GM18951 (cell line): ENCODE measurements around the gene BCL2L2.

Experiments used
- POLR2A ChIP-seq: IDR thresholded peaks from 4 replicates; pipeline ENCODE4 v1.6.1; 2011; ENCODE audit warnings: mild to moderate bottlenecking; ENCODE audit not compliant: insufficient read length, insufficient read depth; ENCODE audit errors: extremely low read depth
- in situ Hi-C: fragments of 300-500 bp; cut with MboI; formaldehyde crosslinking; loops from one replicate; pipeline ENCODE4 v1.12.0; 2022; ENCODE audit warnings: low sequenced_read_pairs, mixed read lengths, inconsistent platforms; ENCODE audit not compliant: unreplicated experiment

The BCL2L2 gene

DNA sequence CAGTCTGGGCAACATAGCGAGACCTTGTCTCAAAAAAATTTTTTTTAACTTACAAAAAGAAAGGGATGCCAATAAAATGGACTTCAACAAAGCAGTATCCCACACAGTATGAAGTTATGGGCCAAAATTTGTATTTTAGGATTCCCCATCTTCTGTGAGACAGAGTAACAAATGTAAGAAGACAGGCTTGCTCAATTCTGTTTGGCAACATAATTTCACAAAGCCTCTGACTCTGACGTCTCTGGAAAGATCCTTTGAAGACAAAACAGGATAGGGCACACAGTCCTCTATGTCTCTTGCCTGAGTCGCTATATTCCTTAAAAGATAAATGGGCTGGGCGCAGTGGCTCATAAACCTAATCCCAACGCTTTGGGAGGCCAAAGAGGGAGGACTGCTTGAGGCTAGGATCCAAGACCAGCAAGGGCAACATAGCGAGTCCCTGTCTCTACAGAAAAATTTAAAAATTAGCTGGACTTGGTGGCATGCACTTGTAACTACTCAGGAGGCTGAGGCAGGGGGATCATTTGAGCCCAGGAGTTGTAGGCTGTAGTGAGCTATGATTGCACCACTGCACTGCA, 19.6 kb upstream of the BCL2L2 start:
- in situ Hi-C loops, result no loop called here
- TF ChIP-seq POLR2A, result no peak

- in situ Hi-C loops, result no loop called here
- TF ChIP-seq POLR2A, result no peak
Measured at GRCh38 chr14:23294734-23295561, 11.7 kb upstream of the BCL2L2 start.

DNA sequence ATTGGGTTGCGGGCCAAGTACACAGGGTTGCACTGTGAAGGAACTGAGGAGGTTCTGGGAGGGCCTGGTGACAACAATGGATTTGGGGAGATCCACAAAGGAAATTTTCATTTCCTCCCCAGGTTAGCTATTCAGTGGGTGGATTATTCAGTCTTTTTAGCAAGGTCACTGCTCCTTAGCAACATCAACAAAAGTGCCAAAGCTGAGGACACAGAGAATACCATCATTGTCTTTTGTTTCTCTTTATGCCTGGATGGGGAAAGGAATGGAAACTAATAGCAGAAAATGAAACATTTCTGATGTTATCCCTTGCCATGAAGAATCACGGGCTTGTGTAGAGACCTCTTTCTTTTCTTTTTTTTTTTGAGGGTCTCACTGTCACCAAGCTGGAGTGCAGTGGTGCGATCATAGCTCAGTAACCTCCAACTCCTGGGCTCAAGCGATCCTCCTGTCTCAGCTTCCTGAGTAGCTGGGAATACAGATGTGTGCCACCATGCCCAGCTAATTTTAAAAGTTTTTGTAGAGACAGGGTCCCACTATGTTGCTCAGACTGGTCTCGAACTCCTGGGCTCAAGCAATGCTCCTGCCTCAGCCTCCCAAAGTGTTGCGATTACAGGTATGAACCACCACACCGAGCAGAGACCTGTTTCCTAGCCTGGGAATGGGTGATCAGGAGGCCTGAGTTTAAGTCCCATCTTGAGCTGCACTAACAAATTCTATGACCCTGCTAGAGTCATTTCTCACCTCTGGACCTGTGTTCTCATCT, 10.4 kb upstream of the BCL2L2 start:
- TF ChIP-seq POLR2A, result no peak
- in situ Hi-C loops, result no loop called here

- TF ChIP-seq POLR2A, result no peak
- in situ Hi-C loops, result no loop called here
Measured at GRCh38 chr14:23297096-23297495, 9.5 kb upstream of the BCL2L2 start.

DNA sequence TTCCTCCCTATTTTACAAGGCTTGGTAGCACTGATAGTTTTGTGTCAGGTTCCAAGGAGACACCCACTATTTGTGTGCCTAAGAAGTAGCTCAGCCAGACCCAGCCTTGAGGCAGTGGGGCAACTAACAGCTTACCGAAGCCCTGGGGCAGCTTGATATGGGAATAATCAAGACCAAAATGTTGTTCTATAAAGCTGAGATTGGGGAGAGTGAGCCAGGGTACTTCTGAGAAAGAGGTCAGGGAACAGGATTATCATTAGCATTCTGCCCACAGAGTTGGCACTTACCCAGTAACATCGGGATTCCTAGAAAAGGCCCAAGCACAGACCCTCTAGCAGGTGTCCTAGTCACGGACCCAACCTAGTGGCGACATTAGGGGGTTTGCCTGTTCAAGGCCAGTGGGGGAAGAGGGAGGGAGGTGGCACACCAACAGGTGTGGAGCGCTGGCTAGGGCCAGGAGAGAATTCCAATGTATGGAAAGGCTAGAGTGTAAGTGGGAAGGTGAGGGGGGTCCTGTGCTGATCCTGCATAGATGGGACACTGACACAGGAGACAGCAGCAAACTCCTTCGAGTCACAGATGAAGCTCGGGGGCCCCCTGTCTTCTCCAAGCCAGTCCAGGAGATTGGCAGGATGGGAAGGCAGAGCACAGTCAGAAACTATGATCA, 8.9 kb upstream of the BCL2L2 start:
- no peak for TF ChIP-seq POLR2A
- in situ Hi-C loops, result no loop called here

- no peak for TF ChIP-seq POLR2A
- in situ Hi-C loops, result no loop called here
Measured at GRCh38 chr14:23299211-23299957, 7.2 kb upstream of the BCL2L2 start.

DNA sequence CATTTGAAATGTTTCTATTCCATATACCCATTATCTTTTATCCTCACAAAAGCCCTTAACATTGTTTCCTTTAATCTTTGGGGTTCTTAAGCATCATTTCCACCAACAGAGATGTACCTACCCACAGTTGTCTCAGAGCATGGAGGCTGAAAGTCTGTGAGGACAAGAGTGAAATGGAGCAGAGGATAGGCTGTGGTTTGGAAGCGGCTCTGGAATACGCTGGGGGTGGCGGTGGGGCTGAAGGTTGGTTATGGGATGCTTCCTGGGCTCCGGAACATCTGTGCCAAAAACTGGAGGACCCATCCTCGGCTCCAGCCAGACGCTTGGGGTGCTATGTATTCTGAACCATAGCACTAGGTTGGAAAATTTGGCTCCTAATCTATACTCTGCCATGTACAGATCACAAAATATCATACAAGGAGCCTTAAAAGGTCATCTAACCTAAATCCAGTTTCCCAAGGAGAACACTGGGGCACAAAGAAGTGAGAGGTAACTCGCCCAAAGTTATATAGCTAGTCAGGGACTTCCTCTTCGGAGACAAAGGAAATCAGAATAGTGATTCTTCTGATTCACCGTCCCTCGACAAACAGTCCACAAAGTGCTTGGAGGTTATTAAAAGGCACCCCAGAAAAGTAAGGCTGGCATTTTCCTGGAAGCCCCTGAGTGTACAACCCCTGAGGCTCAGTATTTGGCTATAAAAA, 6.5 kb upstream of the BCL2L2 start:
- in situ Hi-C loops, result no loop called here

GRCh38 chr14:23300687-23301223, 5.9 kb upstream of the BCL2L2 start:
- in situ Hi-C loops, result no loop called here
- TF ChIP-seq POLR2A, result no peak

More for the DNA sequence above, 6.5 kb upstream of the BCL2L2 start:
- TF ChIP-seq POLR2A, result no peak

DNA sequence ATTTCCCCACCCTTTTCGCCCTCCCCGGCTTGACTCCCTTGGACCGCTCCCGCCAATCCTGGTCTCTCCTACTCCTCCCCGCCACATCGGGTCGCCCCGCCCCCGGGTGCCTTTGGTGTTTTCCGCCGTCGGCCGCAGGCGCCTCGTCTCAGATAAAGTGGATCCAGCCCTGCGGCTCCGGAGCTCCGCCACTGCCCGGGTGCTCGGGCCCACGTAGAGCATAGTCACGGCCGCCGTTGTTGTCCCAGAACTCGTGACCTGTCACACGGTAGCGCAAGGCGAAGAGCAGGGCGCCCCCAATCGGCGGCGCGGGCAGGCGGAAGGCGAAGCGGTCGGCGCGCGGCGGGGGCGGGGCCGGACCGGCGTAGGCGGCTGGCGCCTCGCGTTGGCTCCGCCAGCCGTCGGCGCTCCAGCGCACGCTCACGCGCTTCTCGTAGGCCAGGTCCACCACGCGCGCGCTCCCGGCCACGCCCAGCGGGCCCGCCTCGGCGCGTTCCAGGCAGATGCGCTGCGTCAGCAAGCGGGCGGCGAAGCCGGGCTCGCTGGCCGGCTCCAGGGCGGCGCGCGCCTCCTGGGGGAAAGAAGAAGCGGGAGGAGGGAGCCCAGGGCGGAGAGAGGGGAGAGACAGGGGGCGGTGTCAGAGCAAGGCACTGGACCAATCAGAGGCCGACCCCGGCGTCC, 5.2 kb upstream of the BCL2L2 start:
- in situ Hi-C loops, result no loop called here
- peak; percentile 56 for TF ChIP-seq POLR2A

- in situ Hi-C loops, result no loop called here
- peak; percentile 66 for TF ChIP-seq POLR2A
Measured at GRCh38 chr14:23301969-23302289, 4.7 kb upstream of the BCL2L2 start.

DNA sequence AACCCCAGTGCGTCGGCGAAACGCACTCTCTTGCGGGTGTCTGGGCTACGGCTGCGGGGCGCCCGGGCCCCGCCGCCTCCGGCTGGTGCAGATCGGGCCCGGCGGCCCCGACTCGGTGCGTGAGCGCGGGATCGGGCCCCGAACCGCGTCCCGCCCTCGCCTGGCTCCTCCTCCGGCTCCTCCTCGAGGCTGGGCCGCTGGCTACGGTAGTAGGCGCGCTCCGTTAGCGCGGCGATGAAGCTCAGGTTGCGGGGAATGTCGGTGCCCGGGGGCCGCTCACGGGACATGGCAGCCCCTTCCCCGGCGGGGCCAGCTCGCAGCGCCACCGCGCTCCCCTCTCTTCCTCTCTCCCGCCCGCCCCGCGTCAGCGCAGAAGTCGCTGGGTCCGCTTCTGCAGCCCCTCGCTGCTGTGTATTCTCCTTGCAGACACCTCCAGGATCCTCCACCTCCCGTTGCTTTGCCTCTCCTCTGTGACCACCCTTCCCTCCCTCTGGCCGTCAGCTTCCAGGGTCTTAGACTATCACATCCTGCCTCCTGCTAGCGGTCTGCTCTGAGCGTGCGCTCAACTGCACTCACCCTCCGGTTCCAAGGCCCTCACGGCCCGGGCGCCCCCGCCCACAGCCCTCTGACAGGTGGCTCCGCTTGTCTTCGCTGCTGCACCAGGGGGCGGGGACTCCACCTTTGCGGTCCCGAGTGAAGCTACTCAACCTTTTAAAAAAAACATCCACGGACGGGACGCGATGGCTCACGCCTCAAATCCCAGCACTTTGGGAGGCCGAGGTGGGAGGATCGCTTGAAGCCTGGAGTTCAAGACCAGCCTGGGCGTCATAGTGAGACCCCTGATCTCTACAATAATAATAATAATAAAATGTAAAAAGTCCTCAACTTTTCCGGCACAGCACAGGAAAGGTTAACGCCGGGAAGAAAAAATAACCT, 4.1 kb upstream of the BCL2L2 start, which contains the start of gene PPP1R3E:
PPP1R3E (minus strand) TSS at position 570 of the 936 bp plus-strand sequence; CDS start at position 287, 283 bp downstream.
- in situ Hi-C loops, result no loop called here
- TF ChIP-seq POLR2A, result peak; percentile 77

- no peak for TF ChIP-seq POLR2A
- in situ Hi-C loops, result no loop called here
Measured at GRCh38 chr14:23307146-23307530, 505 bp downstream of the BCL2L2 start.
